LHCN-M2 (cell line): Measurements from ENCODE around the gene SPIRE1. TPM values are rescaled to one million over a fixed set of nuclear protein-coding genes. Genes with fewer than 3 reads are reported as not detected.
"Not testable (repeated sequence)": the region's sequence is repeated elsewhere in the genome, so short reads cannot be mapped to it uniquely, and the experiment has no call there.

Source experiments
- DNase-seq: peaks from one replicate; pipeline ENCODE4 v3.0.0-alpha.2; 2012; ENCODE audit warnings: low read depth
- total RNA-seq: library from RNA; depleted of rRNA; stranded (reverse); fragments of >200 nt; gene quantifications from 2 replicates; pipeline ENCODE4 v1.2.3, GENCODE V29; 2014; rRNA removed

Gene SPIRE1
- total RNA-seq, 1 experiment from 2014 or later = 26.0 TPM

GRCh38 chr18:12420821-12421421, 237.0 kb downstream of the SPIRE1 start:
- DNase-seq = no peak

GRCh38 chr18:12417687-12418086, 240.2 kb downstream of the SPIRE1 start:
- no peak for DNase-seq

GRCh38 chr18:12416098-12416729, 241.7 kb downstream of the SPIRE1 start:
- DNase-seq = no peak

- DNase-seq = no peak
These were observed 246.5 kb downstream of the SPIRE1 start for GRCh38 chr18:12411456-12411855.

GRCh38 chr18:12410747-12411146, 247.2 kb downstream of the SPIRE1 start:
- not testable (repeated sequence) for DNase-seq

- DNase-seq = peak; percentile 41
These were observed 247.8 kb downstream of the SPIRE1 start for GRCh38 chr18:12410081-12410481.

GRCh38 chr18:12409469-12409868, 248.4 kb downstream of the SPIRE1 start:
- peak; percentile 68 for DNase-seq

- no peak for DNase-seq
These were observed 249.5 kb downstream of the SPIRE1 start for GRCh38 chr18:12408247-12408869.

- DNase-seq = no peak
These were observed 251.4 kb downstream of the SPIRE1 start for GRCh38 chr18:12406371-12407111.

- DNase-seq = peak; percentile 34
These were observed 252.8 kb downstream of the SPIRE1 start for GRCh38 chr18:12405066-12405465.

- DNase-seq = peak; percentile 86
These were observed 254.1 kb downstream of the SPIRE1 start for GRCh38 chr18:12403601-12404506.

GRCh38 chr18:12401881-12402280, 256.0 kb downstream of the SPIRE1 start:
- no peak for DNase-seq

- DNase-seq = no peak
These were observed 258.7 kb downstream of the SPIRE1 start for GRCh38 chr18:12399231-12399630.

- no peak for DNase-seq
These were observed 259.3 kb downstream of the SPIRE1 start for GRCh38 chr18:12398625-12399024.

- no peak for DNase-seq
These were observed 260.1 kb downstream of the SPIRE1 start for GRCh38 chr18:12397793-12398192.

- DNase-seq = no peak
These were observed 260.7 kb downstream of the SPIRE1 start for GRCh38 chr18:12397254-12397653.

Other genes with a start within 250 kb of the SPIRE1 start
- 12.9 and 13.8 TPM in 2 replicates for gene CEP76, start 44.6 kb upstream of the SPIRE1 start, total RNA-seq
- 92.8 and 95.2 TPM in 2 replicates for gene PSMG2, start 44.9 kb upstream of the SPIRE1 start, total RNA-seq
- gene PTPN2, start 226.1 kb upstream of the SPIRE1 start, total RNA-seq = 36.5 and 40.2 TPM in 2 replicates